ENCODE results near the gene RCAN3. TPM values are rescaled to one million over a fixed set of nuclear protein-coding genes. Genes with fewer than 3 reads are reported as not detected.
"Not testable (repeated sequence)": the region's sequence is repeated elsewhere in the genome, so short reads cannot be mapped to it uniquely, and the experiment has no call there.

Gene RCAN3
- total RNA-seq, 1 donor from 2014 or later: 11.3 TPM

GRCh38 chr1:24484199-24484598 is 18.4 kb upstream of the RCAN3 start:
- Histone ChIP-seq H3K4me1 (peaks cover 7% of the 10 kb centered on the region), H3K27ac (no peak overlapping the region), H3K9me3 (no peaks in the 10 kb centered on the region), H3K27me3 (no peaks in the 10 kb centered on the region), H3K4me3 (no peak overlapping the region), H3K36me3 (no peaks in the 10 kb centered on the region)
- no peak for DNase-seq
- no peak for ATAC-seq
- TF ChIP-seq CTCF (IDR thresholded peaks at IDR 0.05): no peak
- intact Hi-C loops (cut with DNase I): no loop called here

- no peak for DNase-seq
- H3K27me3 ChIP-seq: no peaks in the 10 kb centered on the region
- intact Hi-C loops (cut with DNase I): no loop called here
- no peak for TF ChIP-seq CTCF (IDR thresholded peaks at IDR 0.05)
- no peak for ATAC-seq
- no peaks in the 10 kb centered on the region for H3K36me3 ChIP-seq
- H3K4me1 ChIP-seq: peaks cover 3% of the 10 kb centered on the region
- H3K4me3 ChIP-seq: no peak overlapping the region
- H3K9me3 ChIP-seq: no peaks in the 10 kb centered on the region
- no peak overlapping the region for H3K27ac ChIP-seq
Observed at GRCh38 chr1:24486331-24487065, 16.1 kb upstream of the RCAN3 start.

- intact Hi-C loops (cut with DNase I): no loop called here
Observed at GRCh38 chr1:24487455-24487854, 15.2 kb upstream of the RCAN3 start.

GRCh38 chr1:24488159-24488558 is 14.5 kb upstream of the RCAN3 start:
- DNase-seq; H3K9me3 ChIP-seq; H3K27ac ChIP-seq; intact Hi-C loops (cut with DNase I); H3K4me1 ChIP-seq; H3K27me3 ChIP-seq; H3K4me3 ChIP-seq; H3K36me3 ChIP-seq; ATAC-seq: not testable (repeated sequence)

More at GRCh38 chr1:24487455-24487854, 15.2 kb upstream of the RCAN3 start:
- Histone ChIP-seq H3K4me3 (no peak overlapping the region), H3K27ac (no peak overlapping the region), H3K36me3 (no peaks in the 10 kb centered on the region), H3K9me3 (no peaks in the 10 kb centered on the region), H3K4me1 (no peaks in the 10 kb centered on the region), H3K27me3 (no peaks in the 10 kb centered on the region)
- ATAC-seq: no peak
- no peak for DNase-seq
- no peak for TF ChIP-seq CTCF (IDR thresholded peaks at IDR 0.05)

- Histone ChIP-seq H3K4me1 (no peaks in the 10 kb centered on the region), H3K36me3 (no peaks in the 10 kb centered on the region), H3K4me3 (no peak overlapping the region), H3K27me3 (no peaks in the 10 kb centered on the region), H3K9me3 (no peaks in the 10 kb centered on the region), H3K27ac (no peak overlapping the region)
- DNase-seq (no peak), ATAC-seq (no peak)
- TF ChIP-seq CTCF (IDR thresholded peaks at IDR 0.05): no peak
- intact Hi-C loops (cut with DNase I): no loop called here
Observed at GRCh38 chr1:24489674-24490073, 13.0 kb upstream of the RCAN3 start.

- ATAC-seq (peak; percentile 21), DNase-seq (no peak)
- H3K4me1 ChIP-seq: no peaks in the 10 kb centered on the region
- no peaks in the 10 kb centered on the region for H3K9me3 ChIP-seq
- H3K4me3 ChIP-seq: no peak overlapping the region
- TF ChIP-seq CTCF (IDR thresholded peaks at IDR 0.05): no peak
- H3K36me3 ChIP-seq: no peaks in the 10 kb centered on the region
- no peak overlapping the region for H3K27ac ChIP-seq
- intact Hi-C loops (cut with DNase I): no loop called here
- no peaks in the 10 kb centered on the region for H3K27me3 ChIP-seq
Observed at GRCh38 chr1:24490101-24490781, 12.4 kb upstream of the RCAN3 start.

Data from upper lobe of right lung (tissue), 1 donor.